SH-SY5Y (cell line): ENCODE results near the gene BMAL1.
A peak's percentile ranks its signal among the peaks of the same experiment; 100 is the strongest.

Experiments
- GATA2 ChIP-seq: IDR thresholded peaks from 2 replicates; pipeline ENCODE4 v1.6.1; 2011; ENCODE audit warnings: mild to moderate bottlenecking, low read depth, low read length
- GATA3 ChIP-seq: IDR thresholded peaks from 2 replicates; pipeline ENCODE4 v1.6.1; 2011; ENCODE audit warnings: low read depth, mild to moderate bottlenecking, low read length, moderate library complexity

BMAL1 gene

GRCh38 chr11:13294771-13295579, 17.4 kb downstream of the BMAL1 start:
- no peak for TF ChIP-seq GATA3
- TF ChIP-seq GATA2 = no peak

- TF ChIP-seq GATA3 (no peak), GATA2 (no peak)
These were observed 19.8 kb downstream of the BMAL1 start for GRCh38 chr11:13297308-13297916.

GRCh38 chr11:13297917-13298356, 20.3 kb downstream of the BMAL1 start:
- TF ChIP-seq GATA3 = no peak
- no peak for TF ChIP-seq GATA2

- TF ChIP-seq GATA2 (peak; percentile 89), GATA3 (peak; percentile 48; the same call in 1 of the 2 replicates)
These were observed 21.2 kb downstream of the BMAL1 start for GRCh38 chr11:13298765-13299164.

GRCh38 chr11:13301522-13301921, 23.9 kb downstream of the BMAL1 start:
- no peak for TF ChIP-seq GATA2
- no peak for TF ChIP-seq GATA3

- TF ChIP-seq GATA2 (no peak), GATA3 (no peak)
These were observed 24.9 kb downstream of the BMAL1 start for GRCh38 chr11:13302420-13302958.

GRCh38 chr11:13303668-13304649, 26.4 kb downstream of the BMAL1 start:
- TF ChIP-seq GATA2 (no peak), GATA3 (no peak)

GRCh38 chr11:13304655-13305335, 27.2 kb downstream of the BMAL1 start:
- TF ChIP-seq GATA2 (no peak), GATA3 (no peak)

- TF ChIP-seq GATA2 = no peak
- TF ChIP-seq GATA3 = no peak
These were observed 31.1 kb downstream of the BMAL1 start for GRCh38 chr11:13308704-13309103.

GRCh38 chr11:13309156-13309555, 31.6 kb downstream of the BMAL1 start:
- no peak for TF ChIP-seq GATA3
- TF ChIP-seq GATA2 = no peak

- TF ChIP-seq GATA3 (no peak), GATA2 (no peak)
These were observed 32.9 kb downstream of the BMAL1 start for GRCh38 chr11:13310443-13310842.

GRCh38 chr11:13311570-13311969, 34.0 kb downstream of the BMAL1 start:
- TF ChIP-seq GATA2 (no peak), GATA3 (no peak)
